ENCODE measurements around the gene DNAJB12. TPM values are rescaled to one million over a fixed set of nuclear protein-coding genes. Genes with fewer than 3 reads are reported as not detected.

Gene DNAJB12
- total RNA-seq, 1 experiment from 2014 or later: 48.0 TPM

DNA sequence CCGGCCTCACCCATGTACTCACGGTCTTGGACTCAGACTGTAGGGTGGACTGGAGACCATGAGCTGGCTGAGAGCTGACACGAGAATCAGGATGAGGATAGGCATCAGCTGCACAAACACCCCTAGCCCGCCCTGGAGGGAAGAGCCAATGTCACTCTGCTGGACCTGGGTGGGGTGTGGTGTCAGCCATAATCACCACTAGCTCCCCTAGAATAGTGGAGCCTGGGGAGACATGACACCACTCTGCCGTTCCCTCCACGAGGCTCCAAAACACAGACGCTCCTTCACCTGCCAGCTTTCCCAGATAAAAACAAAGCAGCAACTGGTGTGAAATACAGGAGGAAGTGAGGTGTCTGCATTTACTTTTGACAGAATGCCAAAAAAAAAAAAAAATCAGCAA lies 16.5 kb downstream of the DNAJB12 start:
- no peak for DNase-seq
- no peak for TF ChIP-seq CTCF (IDR thresholded peaks at IDR 0.05; ENCODE audit: unreplicated experiment)
- no TSS peak for BruUV-seq (replicated peaks)
- Mint-ChIP-seq H3K9me3 (ENCODE audit: low read depth, unreplicated experiment) (no peaks in the 10 kb centered on the region), H3K27me3 (ENCODE audit: unreplicated experiment) (no peaks in the 10 kb centered on the region), H3K27ac (ENCODE audit: unreplicated experiment) (peak overlapping the region; percentile 62), H3K4me1 (ENCODE audit: low read depth, unreplicated experiment) (peaks cover 56% of the 10 kb centered on the region), H3K36me3 (ENCODE audit: insufficient read depth, unreplicated experiment) (peaks cover 84% of the 10 kb centered on the region), H3K4me3 (ENCODE audit: low read depth, unreplicated experiment) (no peak overlapping the region)
- intact Hi-C loops (cut with micrococcal nuclease; ENCODE audit: unreplicated experiment): loop anchor here (5.0 to 10.0 kb wide), 3 partner anchors 243 to 441 kb away; no protein-coding TSS in a partner anchor
- CTCF ChIA-PET: interaction anchor here (0.6 to 1.9 kb wide), 2 partner anchors 96 to 212 kb away, joined by 3 to 10 read pairs; no protein-coding TSS in a partner anchor

DNA sequence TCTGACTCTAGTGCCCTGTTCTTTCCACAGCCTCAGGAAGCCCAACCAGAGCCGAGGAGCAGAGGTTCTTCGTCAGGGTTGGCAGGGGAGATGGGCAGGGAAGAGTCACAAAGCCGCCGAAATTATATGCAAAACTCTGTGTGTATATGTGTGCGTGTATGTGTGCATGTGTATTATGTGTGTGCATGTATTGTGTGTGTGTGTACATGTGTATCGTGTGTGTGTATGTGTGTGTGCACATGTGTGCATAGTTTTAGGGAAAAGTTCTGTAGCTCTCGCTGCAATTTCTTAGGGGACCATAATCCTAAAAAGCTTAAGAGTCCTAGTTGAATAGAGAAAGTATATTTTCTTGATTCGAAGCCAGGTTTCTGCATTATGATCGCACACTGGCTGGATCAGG lies 17.0 kb downstream of the DNAJB12 start:
- Mint-ChIP-seq H3K27me3 (ENCODE audit: unreplicated experiment) (no peaks in the 10 kb centered on the region), H3K27ac (ENCODE audit: unreplicated experiment) (peak overlapping the region; percentile 62), H3K4me3 (ENCODE audit: low read depth, unreplicated experiment) (no peak overlapping the region), H3K4me1 (ENCODE audit: low read depth, unreplicated experiment) (peaks cover 61% of the 10 kb centered on the region), H3K36me3 (ENCODE audit: insufficient read depth, unreplicated experiment) (peaks cover 86% of the 10 kb centered on the region), H3K9me3 (ENCODE audit: low read depth, unreplicated experiment) (no peaks in the 10 kb centered on the region)
- no peak for TF ChIP-seq CTCF (IDR thresholded peaks at IDR 0.05; ENCODE audit: unreplicated experiment)
- DNase-seq: no peak
- CTCF ChIA-PET: interaction anchor here (0.6 to 2.1 kb wide), 8 partner anchors 63 to 441 kb away, joined by 3 to 12 read pairs (median 4); no protein-coding TSS in a partner anchor
- intact Hi-C loops (cut with micrococcal nuclease; ENCODE audit: unreplicated experiment): loop anchor here (2.0 to 10.0 kb wide), 5 partner anchors 93 to 440 kb away; no protein-coding TSS in a partner anchor
- no TSS peak for BruUV-seq (replicated peaks)

DNA sequence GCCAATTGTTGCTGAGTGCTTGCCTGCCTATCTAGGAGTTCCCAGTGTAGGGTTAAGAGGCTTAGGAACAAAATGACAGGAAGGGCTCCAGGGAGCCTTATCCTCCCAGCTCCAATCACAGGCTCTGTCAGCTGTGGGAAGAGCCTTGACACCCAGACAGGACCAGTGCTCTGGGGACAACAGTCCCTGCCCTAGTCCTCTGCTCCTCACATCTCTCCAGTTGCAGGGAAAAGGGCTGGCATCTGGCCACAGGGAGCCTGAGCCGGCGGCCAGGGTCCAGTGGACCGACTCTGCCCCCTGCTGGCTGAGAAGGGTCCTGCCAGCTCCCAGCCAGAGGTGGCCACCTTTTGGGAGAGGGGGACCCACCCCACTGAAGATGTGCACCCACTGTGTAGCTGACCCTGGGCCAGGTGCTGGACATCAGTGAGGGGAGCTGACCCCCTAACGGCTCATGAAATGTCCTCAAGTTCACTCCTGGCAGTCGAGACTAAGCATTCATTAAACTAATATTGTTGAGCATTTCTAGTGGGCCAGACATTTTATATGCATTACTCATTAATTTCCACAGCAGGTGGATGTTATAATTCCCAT lies 17.6 kb downstream of the DNAJB12 start:
- Mint-ChIP-seq H3K4me3 (ENCODE audit: low read depth, unreplicated experiment) (no peak overlapping the region), H3K9me3 (ENCODE audit: low read depth, unreplicated experiment) (no peaks in the 10 kb centered on the region), H3K27me3 (ENCODE audit: unreplicated experiment) (no peaks in the 10 kb centered on the region), H3K36me3 (ENCODE audit: insufficient read depth, unreplicated experiment) (peaks cover 87% of the 10 kb centered on the region), H3K4me1 (ENCODE audit: low read depth, unreplicated experiment) (peaks cover 64% of the 10 kb centered on the region), H3K27ac (ENCODE audit: unreplicated experiment) (no peak overlapping the region)
- no TSS peak for BruUV-seq (replicated peaks)
- DNase-seq: peak; percentile 92
- CTCF ChIA-PET: interaction anchor here (0.6 to 2.1 kb wide), 9 partner anchors 62 to 441 kb away, joined by 3 to 12 read pairs (median 4); no protein-coding TSS in a partner anchor
- TF ChIP-seq CTCF (IDR thresholded peaks at IDR 0.05; ENCODE audit: unreplicated experiment): peak; percentile 97
- intact Hi-C loops (cut with micrococcal nuclease; ENCODE audit: unreplicated experiment): loop anchor here (2.0 to 10.0 kb wide), 5 partner anchors 92 to 440 kb away; no protein-coding TSS in a partner anchor

GRCh38 chr10:72336259-72337038 lies 18.3 kb downstream of the DNAJB12 start:
- Mint-ChIP-seq H3K4me3 (ENCODE audit: low read depth, unreplicated experiment) (no peak overlapping the region), H3K4me1 (ENCODE audit: low read depth, unreplicated experiment) (peaks cover 70% of the 10 kb centered on the region), H3K27ac (ENCODE audit: unreplicated experiment) (peak overlapping the region; percentile 91), H3K27me3 (ENCODE audit: unreplicated experiment) (no peaks in the 10 kb centered on the region), H3K9me3 (ENCODE audit: low read depth, unreplicated experiment) (no peaks in the 10 kb centered on the region), H3K36me3 (ENCODE audit: insufficient read depth, unreplicated experiment) (peaks cover 92% of the 10 kb centered on the region)
- no peak for DNase-seq
- TF ChIP-seq CTCF (IDR thresholded peaks at IDR 0.05; ENCODE audit: unreplicated experiment): no peak
- no TSS peak for BruUV-seq (replicated peaks)
- CTCF ChIA-PET: interaction anchor here (0.6 to 2.1 kb wide), 9 partner anchors 28 to 440 kb away, joined by 3 to 12 read pairs (median 4); no protein-coding TSS in a partner anchor
- intact Hi-C loops (cut with micrococcal nuclease; ENCODE audit: unreplicated experiment): loop anchor here (2.0 to 10.0 kb wide), 5 partner anchors 92 to 439 kb away; no protein-coding TSS in a partner anchor

Data from Calu3 (cell line).